ENCODE measurements around the gene AOAH. TPM values are rescaled to one million over a fixed set of nuclear protein-coding genes. Genes with fewer than 3 reads are reported as not detected.

Gene AOAH
- total and polyA plus RNA-seq, 8 donors = 1.6 to 35.8 (median 4.3) TPM; not detected in 1

GRCh38 chr7:36758879-36759278 lies 34.6 kb upstream of the AOAH start:
- no peaks in the 10 kb centered on the region for H3K27me3 ChIP-seq

GRCh38 chr7:36755484-36755883 lies 31.2 kb upstream of the AOAH start:
- Histone ChIP-seq H3K36me3 (no peaks in the 10 kb centered on the region), H3K9me3 (no peaks in the 10 kb centered on the region), H3K4me3 (no peak overlapping the region), H3K4me1 (peaks cover 0 to 5% (median 0%) of the 10 kb centered on the region in 4 donors), H3K27ac (no peak overlapping the region), H3K27me3 (no peaks in the 10 kb centered on the region)
- intact Hi-C loops (cut with DNase I; ENCODE audit: low total_unique reads) = no loop called here
- 83 to 91% (median 85%) methylated on average over 8 of the region's 8 CpGs for WGBS, 5 donors
- no peak for DNase-seq
- TF ChIP-seq EP300 (IDR thresholded peaks at IDR 0.05) (no peak), POLR2A (IDR thresholded peaks at IDR 0.05) (no peak), POLR2AphosphoS5 (IDR thresholded peaks at IDR 0.05) (no peak)
- TF ChIP-seq, protein P1, sequence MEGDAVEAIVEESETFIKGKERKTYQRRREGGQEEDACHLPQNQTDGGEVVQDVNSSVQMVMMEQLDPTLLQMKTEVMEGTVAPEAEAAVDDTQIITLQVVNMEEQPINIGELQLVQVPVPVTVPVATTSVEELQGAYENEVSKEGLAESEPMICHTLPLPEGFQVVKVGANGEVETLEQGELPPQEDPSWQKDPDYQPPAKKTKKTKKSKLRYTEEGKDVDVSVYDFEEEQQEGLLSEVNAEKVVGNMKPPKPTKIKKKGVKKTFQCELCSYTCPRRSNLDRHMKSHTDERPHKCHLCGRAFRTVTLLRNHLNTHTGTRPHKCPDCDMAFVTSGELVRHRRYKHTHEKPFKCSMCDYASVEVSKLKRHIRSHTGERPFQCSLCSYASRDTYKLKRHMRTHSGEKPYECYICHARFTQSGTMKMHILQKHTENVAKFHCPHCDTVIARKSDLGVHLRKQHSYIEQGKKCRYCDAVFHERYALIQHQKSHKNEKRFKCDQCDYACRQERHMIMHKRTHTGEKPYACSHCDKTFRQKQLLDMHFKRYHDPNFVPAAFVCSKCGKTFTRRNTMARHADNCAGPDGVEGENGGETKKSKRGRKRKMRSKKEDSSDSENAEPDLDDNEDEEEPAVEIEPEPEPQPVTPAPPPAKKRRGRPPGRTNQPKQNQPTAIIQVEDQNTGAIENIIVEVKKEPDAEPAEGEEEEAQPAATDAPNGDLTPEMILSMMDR (IDR thresholded peaks at IDR 0.05) = no peak

More at GRCh38 chr7:36758879-36759278, 34.6 kb upstream of the AOAH start:
- H3K36me3 ChIP-seq = no peaks in the 10 kb centered on the region
- TF ChIP-seq POLR2A (IDR thresholded peaks at IDR 0.05) = no peak
- TF ChIP-seq, protein P1 (IDR thresholded peaks at IDR 0.05) = no peak
- WGBS, 5 donors = 71 to 96% (median 88%) methylated on average over 1 of the region's 1 CpG
- intact Hi-C loops (cut with DNase I; ENCODE audit: low total_unique reads) = no loop called here
- no peaks in the 10 kb centered on the region for H3K9me3 ChIP-seq
- no peak overlapping the region for H3K27ac ChIP-seq
- peaks cover 0 to 5% (median 0%) of the 10 kb centered on the region in 4 donors for H3K4me1 ChIP-seq
- no peak overlapping the region for H3K4me3 ChIP-seq
- DNase-seq = no peak

DNA sequence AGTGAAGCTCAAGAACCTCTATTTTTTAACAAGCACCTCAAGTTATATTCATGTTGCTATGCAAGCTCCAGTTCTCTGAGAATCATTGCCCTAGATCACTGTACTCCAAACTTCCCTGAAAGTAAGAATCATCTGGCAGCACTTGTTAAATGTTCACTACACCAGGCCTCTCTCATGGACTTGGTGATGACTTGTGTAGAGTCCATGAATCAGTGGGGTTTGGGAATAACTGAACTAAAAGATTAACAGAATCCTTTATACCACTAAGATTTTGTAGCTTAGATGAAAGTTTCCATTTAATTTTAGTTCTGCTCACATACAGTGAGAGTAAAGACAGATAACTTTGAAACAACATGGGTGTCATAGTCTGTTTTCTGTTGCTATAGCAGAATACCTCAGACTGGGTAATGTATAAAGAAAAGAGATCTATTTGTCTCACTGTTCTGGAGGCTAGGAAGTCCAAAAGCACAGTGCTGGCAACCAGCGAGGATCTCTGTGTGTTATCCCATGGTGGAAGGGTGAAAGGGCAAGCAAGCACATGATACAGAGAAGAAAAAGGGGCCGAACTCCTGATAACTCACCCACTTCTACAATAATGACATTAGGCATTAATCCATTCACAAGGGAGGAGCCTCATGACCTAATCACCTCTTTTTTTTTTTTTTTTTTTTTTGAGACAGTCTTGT lies 27.9 kb upstream of the AOAH start:
- H3K27ac ChIP-seq = no peak overlapping the region
- intact Hi-C loops (cut with DNase I; ENCODE audit: low total_unique reads) = no loop called here
- H3K9me3 ChIP-seq = no peaks in the 10 kb centered on the region
- H3K36me3 ChIP-seq = no peaks in the 10 kb centered on the region
- TF ChIP-seq EP300 (IDR thresholded peaks at IDR 0.05) (no peak), POLR2AphosphoS5 (IDR thresholded peaks at IDR 0.05) (no peak), POLR2A (IDR thresholded peaks at IDR 0.05) (no peak)
- TF ChIP-seq, protein P1 (IDR thresholded peaks at IDR 0.05) = no peak
- WGBS, 5 donors = 28 to 43% (median 39%) methylated on average over 2 of the region's 2 CpGs
- H3K4me3 ChIP-seq = no peak overlapping the region
- DNase-seq = no peak
- H3K27me3 ChIP-seq = no peaks in the 10 kb centered on the region
- peaks cover 0 to 5% (median 0%) of the 10 kb centered on the region in 4 donors for H3K4me1 ChIP-seq

DNA sequence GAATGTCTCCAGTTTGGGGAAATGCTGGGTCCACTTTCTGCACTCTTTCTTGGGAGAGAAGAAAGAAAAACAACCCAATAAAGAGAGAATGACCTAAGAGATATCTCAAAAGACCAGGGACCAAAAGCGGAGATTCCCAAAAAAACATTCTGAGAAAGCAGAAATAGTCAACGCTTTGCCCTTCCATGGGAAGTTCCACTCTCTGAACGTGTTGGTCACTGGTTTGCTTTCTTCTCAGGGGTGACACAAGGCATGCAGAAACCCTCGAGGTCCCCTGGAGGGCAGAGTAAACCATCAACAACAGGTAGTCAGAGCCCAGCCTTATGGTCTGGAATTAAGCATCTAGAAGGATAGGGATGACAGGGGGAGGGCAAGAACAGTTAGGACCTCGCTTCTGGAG lies 26.2 kb upstream of the AOAH start:
- intact Hi-C loops (cut with DNase I; ENCODE audit: low total_unique reads) = no loop called here
- peaks cover 0 to 12% (median 6%) of the 10 kb centered on the region in 4 donors for H3K4me1 ChIP-seq
- no peak for DNase-seq

More for the DNA sequence above, 26.2 kb upstream of the AOAH start:
- Histone ChIP-seq H3K27me3 (no peaks in the 10 kb centered on the region), H3K4me3 (no peak overlapping the region), H3K27ac (no peak overlapping the region), H3K9me3 (no peaks in the 10 kb centered on the region), H3K36me3 (no peaks in the 10 kb centered on the region)
- TF ChIP-seq, protein P1 (IDR thresholded peaks at IDR 0.05) = no peak
- TF ChIP-seq POLR2AphosphoS5 (IDR thresholded peaks at IDR 0.05) (no peak), EP300 (IDR thresholded peaks at IDR 0.05) (no peak), POLR2A (IDR thresholded peaks at IDR 0.05) (no peak)
- 67 to 76% (median 70%) methylated on average over 5 of the region's 5 CpGs for WGBS, 5 donors
